ENCODE measurements around the gene GPLD1.
"Not testable (repeated sequence)": the region's sequence is repeated elsewhere in the genome, so short reads cannot be mapped to it uniquely, and the experiment has no call there.

Gene GPLD1

GRCh38 chr6:24453921-24454320, 35.5 kb downstream of the GPLD1 start:
- no peak for DNase-seq

GRCh38 chr6:24451581-24452388, 37.6 kb downstream of the GPLD1 start:
- DNase-seq: no peak

GRCh38 chr6:24448828-24449525, 40.4 kb downstream of the GPLD1 start:
- no peak for DNase-seq

- DNase-seq: no peak
Measured at GRCh38 chr6:24448396-24448795, 41.0 kb downstream of the GPLD1 start.

GRCh38 chr6:24446670-24447069, 42.7 kb downstream of the GPLD1 start:
- DNase-seq: no peak

- DNase-seq: no peak
Measured at GRCh38 chr6:24445704-24446103, 43.7 kb downstream of the GPLD1 start.

- DNase-seq: no peak
Measured at GRCh38 chr6:24444588-24444987, 44.8 kb downstream of the GPLD1 start.

- no peak for DNase-seq
Measured at GRCh38 chr6:24441599-24441904, 47.8 kb downstream of the GPLD1 start.

GRCh38 chr6:24440897-24441598, 48.3 kb downstream of the GPLD1 start:
- DNase-seq: no peak

- no peak for DNase-seq
Measured at GRCh38 chr6:24439858-24440539, 49.4 kb downstream of the GPLD1 start.

- DNase-seq: no peak
Measured at GRCh38 chr6:24436979-24437378, 52.4 kb downstream of the GPLD1 start.

- no peak for DNase-seq
Measured at GRCh38 chr6:24432611-24433010, 56.8 kb downstream of the GPLD1 start.

GRCh38 chr6:24431045-24431451, 58.3 kb downstream of the GPLD1 start:
- peak; percentile 71 for DNase-seq

GRCh38 chr6:24430086-24430485, 59.3 kb downstream of the GPLD1 start:
- DNase-seq: no peak

- DNase-seq: no peak
Measured at GRCh38 chr6:24429146-24429545, 60.2 kb downstream of the GPLD1 start.

- DNase-seq: no peak
Measured at GRCh38 chr6:24428615-24429014, 60.8 kb downstream of the GPLD1 start.

- DNase-seq: no peak
Measured at GRCh38 chr6:24426729-24427446, 62.5 kb downstream of the GPLD1 start.

- DNase-seq: no peak
Measured at GRCh38 chr6:24425091-24425490, 64.3 kb downstream of the GPLD1 start.

- DNase-seq: no peak
Measured at GRCh38 chr6:24419526-24419925, 69.9 kb downstream of the GPLD1 start.

- DNase-seq: no peak
Measured at GRCh38 chr6:24415753-24416152, 73.6 kb downstream of the GPLD1 start.

- not testable (repeated sequence) for DNase-seq
Measured at GRCh38 chr6:24414531-24414930, 74.8 kb downstream of the GPLD1 start.

GRCh38 chr6:24412294-24412693, 77.1 kb downstream of the GPLD1 start:
- DNase-seq: no peak

GRCh38 chr6:24410622-24411021, 78.8 kb downstream of the GPLD1 start:
- no peak for DNase-seq
